ENCODE results near the gene KLF13.

KLF13 gene

DNA sequence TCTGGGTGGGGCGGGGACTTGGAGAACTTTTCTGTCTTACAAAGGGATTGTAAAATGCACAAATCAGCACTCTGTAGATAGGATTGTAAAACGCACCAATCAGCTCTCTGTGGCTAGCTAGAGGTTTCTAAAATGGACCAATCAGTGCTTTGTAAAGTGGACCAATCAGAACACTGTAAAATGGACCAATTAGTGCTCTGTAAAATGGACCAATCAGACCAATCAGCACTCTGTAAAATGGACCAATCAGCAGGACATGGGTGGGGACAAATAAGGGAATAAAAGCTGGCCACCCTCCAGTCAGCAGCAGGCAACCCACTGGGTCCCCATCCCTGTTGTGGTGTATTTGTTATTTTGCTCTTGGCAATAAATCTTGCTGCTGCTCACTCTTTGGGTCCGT lies 77.7 kb downstream of the KLF13 start:
- TF ChIP-seq, protein P1, sequence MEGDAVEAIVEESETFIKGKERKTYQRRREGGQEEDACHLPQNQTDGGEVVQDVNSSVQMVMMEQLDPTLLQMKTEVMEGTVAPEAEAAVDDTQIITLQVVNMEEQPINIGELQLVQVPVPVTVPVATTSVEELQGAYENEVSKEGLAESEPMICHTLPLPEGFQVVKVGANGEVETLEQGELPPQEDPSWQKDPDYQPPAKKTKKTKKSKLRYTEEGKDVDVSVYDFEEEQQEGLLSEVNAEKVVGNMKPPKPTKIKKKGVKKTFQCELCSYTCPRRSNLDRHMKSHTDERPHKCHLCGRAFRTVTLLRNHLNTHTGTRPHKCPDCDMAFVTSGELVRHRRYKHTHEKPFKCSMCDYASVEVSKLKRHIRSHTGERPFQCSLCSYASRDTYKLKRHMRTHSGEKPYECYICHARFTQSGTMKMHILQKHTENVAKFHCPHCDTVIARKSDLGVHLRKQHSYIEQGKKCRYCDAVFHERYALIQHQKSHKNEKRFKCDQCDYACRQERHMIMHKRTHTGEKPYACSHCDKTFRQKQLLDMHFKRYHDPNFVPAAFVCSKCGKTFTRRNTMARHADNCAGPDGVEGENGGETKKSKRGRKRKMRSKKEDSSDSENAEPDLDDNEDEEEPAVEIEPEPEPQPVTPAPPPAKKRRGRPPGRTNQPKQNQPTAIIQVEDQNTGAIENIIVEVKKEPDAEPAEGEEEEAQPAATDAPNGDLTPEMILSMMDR (IDR thresholded peaks at IDR 0.05; ENCODE audit: borderline replicate concordance, insufficient read depth, low read depth, low read length): no peak
- H3K4me3 ChIP-seq (ENCODE audit: low read depth, low read length): no peak overlapping the region

DNA sequence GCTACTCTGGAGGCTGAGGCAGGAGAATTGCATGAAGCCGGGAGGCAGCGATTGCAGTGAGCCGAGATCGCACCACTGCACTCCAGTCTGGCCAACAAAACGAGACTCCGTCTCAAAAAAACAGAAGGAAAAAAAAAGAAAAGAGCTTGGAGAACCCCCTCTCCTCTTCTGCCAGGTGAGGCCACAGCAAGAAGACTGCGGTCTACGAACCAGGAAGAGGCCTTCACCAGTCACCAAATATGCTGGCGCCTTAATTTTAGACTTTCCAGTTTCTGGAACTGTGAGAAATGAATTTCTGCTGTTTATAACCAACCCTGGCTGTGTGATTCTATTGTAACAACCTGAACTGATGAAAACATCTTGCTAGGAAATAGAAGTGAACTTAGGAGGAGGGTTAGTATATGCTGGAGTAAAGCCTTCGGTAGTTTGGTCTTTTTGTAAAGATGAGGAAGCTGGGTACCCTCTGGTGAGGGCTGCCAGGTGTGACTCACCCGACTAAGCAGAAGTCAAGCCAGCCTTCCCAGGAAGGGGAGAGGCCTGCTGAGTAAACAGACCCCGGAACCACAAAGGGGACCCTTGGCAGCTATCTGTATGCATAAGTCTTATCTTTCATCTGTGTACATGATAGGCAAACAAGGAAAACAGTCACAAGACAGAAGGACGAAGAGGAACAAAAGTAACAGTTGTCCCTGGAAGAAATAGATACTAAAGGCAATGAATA lies 78.7 kb downstream of the KLF13 start:
- H3K4me3 ChIP-seq (ENCODE audit: low read depth, low read length): no peak overlapping the region
- TF ChIP-seq, protein P1 (IDR thresholded peaks at IDR 0.05; ENCODE audit: borderline replicate concordance, insufficient read depth, low read depth, low read length): no peak

DNA sequence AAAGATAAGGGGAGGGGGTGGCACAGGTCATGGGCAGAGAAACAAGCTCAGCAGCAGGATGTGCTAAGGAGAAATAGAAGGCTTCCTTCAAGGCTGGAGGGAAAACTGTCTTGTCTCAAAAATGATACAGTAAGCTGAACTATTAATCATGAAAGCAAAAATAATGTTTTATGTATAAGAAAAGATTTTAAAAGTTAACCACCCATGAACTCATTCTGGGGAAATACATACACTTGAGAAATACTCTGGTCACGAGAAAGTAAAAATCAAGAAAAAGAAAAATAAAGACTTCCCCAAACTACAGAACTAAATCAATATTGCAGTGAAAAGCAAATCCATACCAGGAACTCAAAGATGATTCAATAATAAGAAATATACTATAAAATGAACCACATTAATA lies 80.7 kb downstream of the KLF13 start:
- no peak overlapping the region for H3K4me3 ChIP-seq (ENCODE audit: low read depth, low read length)
- TF ChIP-seq, protein P1 (IDR thresholded peaks at IDR 0.05; ENCODE audit: borderline replicate concordance, insufficient read depth, low read depth, low read length): no peak

DNA sequence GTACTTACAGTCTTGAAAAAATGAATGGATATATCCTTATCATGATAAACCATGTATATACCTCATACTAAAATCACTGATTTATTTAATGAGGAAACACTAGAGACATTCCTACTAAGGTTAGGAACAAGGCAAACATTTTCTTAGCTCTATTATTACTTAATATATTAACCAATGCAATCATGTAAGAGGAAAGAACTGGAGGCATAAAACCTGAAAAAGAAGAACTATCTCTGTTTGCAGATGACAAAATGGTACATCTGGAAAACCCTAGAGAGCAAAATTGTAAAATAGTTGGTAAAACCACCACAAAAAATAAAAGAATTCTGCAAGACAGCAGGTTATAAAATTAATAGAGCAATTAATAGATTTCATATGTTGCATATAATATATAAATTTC lies 81.2 kb downstream of the KLF13 start:
- H3K4me3 ChIP-seq (ENCODE audit: low read depth, low read length): no peak overlapping the region
- TF ChIP-seq, protein P1 (IDR thresholded peaks at IDR 0.05; ENCODE audit: borderline replicate concordance, insufficient read depth, low read depth, low read length): no peak

DNA sequence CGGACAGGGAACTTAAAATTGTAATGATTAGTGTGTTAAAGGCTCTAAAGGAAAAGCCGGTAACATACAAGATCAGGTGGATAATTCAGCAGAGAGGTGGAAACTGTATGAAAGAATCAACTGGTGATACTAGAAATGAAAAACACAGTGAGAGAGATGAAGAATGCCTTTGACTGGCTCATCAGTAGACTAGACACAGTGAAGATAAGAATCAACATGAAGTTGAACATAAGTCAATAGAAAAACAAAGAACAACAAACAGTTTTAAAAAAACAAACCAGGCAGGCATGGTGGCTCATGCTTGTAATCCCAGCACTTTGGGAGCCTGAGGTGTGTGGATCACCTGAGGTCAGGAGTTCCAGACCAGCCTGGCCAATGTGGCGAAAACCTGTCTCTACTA lies 82.1 kb downstream of the KLF13 start:
- TF ChIP-seq, protein P1 (IDR thresholded peaks at IDR 0.05; ENCODE audit: borderline replicate concordance, insufficient read depth, low read depth, low read length): no peak
- no peak overlapping the region for H3K4me3 ChIP-seq (ENCODE audit: low read depth, low read length)

DNA sequence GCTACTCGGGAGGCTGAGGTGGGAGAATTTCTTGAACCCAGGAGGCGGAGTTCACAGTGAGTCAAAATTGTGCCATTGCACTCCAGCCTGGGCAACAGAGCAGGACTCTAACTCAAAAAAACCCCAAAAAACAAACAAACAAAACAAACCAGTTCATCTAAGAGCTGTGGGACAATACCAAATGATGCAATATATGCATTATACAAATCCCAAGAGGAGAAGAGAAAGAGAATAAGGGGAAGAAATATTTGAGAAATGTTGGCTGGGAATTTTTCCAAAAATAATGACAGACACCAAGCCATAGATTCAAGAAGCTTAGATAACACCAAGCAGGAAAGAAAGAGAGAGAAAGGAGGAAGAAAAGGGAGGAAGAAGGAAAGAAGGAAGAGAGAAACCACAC lies 82.5 kb downstream of the KLF13 start:
- TF ChIP-seq, protein P1 (IDR thresholded peaks at IDR 0.05; ENCODE audit: borderline replicate concordance, insufficient read depth, low read depth, low read length): no peak
- H3K4me3 ChIP-seq (ENCODE audit: low read depth, low read length): no peak overlapping the region

DNA sequence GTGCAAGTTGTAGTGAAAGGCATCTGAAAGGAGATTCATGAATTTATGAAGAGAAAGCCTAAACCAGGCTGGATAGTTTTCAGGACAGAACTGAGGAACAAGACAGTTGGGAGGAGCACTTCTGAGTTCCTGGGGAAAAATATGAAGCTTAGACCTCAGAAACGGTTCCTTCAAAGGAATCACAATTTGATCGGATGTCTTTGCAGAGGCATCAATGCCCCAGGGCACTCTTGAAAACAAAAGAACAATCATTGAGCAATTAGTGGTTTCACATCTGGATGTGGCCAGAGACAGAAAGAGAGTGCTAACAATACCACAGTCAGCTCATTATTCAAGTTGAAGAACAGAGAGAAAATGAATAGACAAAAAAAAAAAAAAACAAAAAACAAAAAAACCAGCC lies 86.2 kb downstream of the KLF13 start:
- H3K4me3 ChIP-seq (ENCODE audit: low read depth, low read length): no peak overlapping the region
- TF ChIP-seq, protein P1 (IDR thresholded peaks at IDR 0.05; ENCODE audit: borderline replicate concordance, insufficient read depth, low read depth, low read length): no peak
